ENCODE results near the gene HSPA1A.

DNA sequence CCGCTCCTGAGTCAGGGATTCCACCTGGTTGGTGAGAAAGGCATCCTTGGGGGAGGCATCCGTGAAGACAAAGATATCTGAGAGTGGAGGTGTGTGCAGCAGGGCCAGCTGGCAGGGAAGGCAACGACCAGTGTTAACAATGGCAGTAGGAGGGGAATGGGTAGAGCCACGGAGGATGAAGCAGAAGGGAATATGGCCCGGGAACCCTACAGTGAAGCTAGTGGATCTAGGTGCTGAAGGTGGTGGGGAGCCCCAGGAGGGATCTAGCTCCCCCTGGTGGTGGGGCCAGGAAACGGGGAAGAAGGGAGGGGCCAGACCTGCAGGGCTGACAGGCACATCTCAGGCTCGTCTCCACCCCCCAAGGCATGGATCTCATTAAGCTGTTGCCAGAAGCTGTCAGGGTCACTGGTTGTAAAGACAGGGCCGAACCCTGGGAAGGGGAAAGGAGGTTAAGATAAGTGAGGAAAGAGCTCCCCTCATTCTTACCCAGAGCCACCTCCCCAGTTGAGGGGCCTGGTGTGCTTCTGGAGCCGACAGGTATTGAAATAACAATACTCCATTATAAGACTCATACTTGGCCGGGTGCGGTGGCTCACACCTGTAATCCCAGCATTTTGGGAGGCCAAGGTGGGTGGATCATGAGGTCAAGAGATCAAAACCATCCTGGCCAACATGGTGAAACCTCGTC, 45.5 kb upstream of the HSPA1A start:
- TF ChIP-seq POLR2A (IDR thresholded peaks at IDR 0.05), result no peak
- TF ChIP-seq, protein P1, sequence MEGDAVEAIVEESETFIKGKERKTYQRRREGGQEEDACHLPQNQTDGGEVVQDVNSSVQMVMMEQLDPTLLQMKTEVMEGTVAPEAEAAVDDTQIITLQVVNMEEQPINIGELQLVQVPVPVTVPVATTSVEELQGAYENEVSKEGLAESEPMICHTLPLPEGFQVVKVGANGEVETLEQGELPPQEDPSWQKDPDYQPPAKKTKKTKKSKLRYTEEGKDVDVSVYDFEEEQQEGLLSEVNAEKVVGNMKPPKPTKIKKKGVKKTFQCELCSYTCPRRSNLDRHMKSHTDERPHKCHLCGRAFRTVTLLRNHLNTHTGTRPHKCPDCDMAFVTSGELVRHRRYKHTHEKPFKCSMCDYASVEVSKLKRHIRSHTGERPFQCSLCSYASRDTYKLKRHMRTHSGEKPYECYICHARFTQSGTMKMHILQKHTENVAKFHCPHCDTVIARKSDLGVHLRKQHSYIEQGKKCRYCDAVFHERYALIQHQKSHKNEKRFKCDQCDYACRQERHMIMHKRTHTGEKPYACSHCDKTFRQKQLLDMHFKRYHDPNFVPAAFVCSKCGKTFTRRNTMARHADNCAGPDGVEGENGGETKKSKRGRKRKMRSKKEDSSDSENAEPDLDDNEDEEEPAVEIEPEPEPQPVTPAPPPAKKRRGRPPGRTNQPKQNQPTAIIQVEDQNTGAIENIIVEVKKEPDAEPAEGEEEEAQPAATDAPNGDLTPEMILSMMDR (IDR thresholded peaks at IDR 0.05), result no peak

All from ovary (tissue), 3 donors.